ENCODE data around the gene AKAP6.
"Not testable (repeated sequence)": the region's sequence is repeated elsewhere in the genome, so short reads cannot be mapped to it uniquely, and the experiment has no call there.

The AKAP6 gene

DNA sequence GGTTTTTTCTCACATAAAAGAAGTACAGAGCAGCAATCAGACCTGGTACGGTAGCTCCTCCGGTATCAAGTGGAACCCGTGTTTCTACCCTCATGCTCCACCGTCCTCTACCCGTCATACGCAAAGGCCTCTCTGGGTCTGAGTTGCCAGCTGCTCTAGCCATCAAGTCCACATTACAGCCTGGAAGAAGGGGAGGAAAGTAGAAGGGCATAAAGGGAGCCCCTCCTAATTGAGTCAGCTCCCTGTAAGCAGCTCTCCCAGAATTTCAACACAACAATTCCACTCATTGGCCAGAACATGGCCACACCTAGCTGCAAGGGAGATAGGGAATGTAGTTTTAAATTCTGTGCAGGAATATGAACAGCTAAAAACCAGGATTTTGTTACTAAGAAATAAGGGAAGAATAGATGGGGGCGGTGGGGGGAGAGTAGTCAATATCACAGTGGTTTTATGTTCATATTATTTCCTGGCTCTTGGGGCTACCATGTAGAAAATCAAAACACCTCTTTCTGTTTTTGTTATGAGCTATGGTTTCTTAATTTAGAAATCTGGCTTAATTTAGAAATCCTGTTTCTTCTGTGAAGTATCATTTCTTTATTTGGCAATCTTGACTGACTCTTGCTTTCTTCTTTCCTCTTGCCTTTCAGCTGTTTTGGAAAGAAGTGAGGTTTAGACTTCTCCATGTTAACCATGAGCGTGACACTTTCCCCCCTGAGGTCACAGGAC lies 103.9 kb downstream of the AKAP6 start:
- DNase-seq (ENCODE audit: extremely low spot score, insufficient read length, low read depth) (no peak), FAIRE-seq (no peak)

GRCh38 chr14:32434180-32434579 lies 105.1 kb downstream of the AKAP6 start:
- FAIRE-seq (no peak), DNase-seq (ENCODE audit: extremely low spot score, insufficient read length, low read depth) (no peak)

DNA sequence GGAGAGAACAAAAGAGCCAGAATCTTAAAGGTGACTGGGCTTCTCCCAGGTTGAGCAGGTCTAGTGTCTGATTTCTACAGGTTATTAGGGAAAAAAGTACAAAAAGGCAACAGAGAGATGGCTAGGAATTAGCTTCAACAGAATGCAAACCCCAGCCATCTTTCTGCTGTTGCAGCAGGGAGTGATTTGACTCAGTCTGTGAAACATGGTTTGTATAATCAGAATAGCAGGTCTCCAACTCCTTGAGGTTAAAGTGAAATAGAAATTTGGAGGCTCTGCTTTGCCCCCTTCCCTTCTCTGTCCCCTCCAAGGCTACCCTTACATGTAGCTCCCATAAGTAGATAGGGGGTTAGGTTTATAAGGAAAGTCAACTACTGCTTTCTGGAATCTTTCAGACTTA lies 105.8 kb downstream of the AKAP6 start:
- FAIRE-seq (no peak), DNase-seq (ENCODE audit: extremely low spot score, insufficient read length, low read depth) (no peak)

DNA sequence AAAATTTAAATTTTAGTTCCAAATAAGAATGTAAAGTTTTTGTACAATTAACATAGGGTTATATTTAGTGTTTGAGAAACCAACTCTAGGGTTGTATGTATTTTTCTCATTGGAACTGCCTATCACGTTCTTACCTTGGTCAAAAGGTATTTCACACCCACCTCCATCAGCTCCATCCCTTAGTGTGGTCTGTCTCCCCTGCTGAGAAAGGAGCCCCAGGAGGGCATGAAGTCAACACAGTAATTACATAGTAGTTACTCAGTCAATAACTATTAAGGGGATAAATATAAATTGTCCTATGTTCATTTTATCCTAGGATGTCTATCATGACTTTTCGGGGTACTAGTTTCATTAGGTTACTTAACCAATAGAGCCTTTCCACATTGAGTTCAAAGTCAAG lies 106.3 kb downstream of the AKAP6 start:
- FAIRE-seq (no peak), DNase-seq (ENCODE audit: extremely low spot score, insufficient read length, low read depth) (no peak)

- DNase-seq (ENCODE audit: extremely low spot score, insufficient read length, low read depth) (no peak), FAIRE-seq (no peak)
These were observed 107.9 kb downstream of the AKAP6 start for GRCh38 chr14:32436993-32437392.

DNA sequence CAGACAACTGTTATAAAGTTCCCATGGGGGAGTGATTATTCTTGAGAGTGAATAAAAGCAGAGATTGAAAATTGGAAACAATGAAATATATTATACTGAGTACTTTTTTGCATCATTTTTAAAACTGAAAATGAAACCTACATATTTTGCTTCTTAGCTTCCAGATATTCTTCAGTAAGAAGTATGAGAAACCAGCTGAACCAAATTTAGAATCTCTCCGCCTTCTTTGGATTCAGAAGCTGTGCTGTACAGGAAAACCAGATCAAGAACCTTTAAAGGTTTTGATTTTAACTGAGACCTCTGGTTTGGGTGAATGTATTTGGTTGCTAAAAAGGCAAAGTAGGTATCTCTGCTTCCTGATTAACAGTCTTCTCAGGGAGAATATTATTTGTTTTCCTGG lies 109.4 kb downstream of the AKAP6 start:
- FAIRE-seq, result no peak

DNA sequence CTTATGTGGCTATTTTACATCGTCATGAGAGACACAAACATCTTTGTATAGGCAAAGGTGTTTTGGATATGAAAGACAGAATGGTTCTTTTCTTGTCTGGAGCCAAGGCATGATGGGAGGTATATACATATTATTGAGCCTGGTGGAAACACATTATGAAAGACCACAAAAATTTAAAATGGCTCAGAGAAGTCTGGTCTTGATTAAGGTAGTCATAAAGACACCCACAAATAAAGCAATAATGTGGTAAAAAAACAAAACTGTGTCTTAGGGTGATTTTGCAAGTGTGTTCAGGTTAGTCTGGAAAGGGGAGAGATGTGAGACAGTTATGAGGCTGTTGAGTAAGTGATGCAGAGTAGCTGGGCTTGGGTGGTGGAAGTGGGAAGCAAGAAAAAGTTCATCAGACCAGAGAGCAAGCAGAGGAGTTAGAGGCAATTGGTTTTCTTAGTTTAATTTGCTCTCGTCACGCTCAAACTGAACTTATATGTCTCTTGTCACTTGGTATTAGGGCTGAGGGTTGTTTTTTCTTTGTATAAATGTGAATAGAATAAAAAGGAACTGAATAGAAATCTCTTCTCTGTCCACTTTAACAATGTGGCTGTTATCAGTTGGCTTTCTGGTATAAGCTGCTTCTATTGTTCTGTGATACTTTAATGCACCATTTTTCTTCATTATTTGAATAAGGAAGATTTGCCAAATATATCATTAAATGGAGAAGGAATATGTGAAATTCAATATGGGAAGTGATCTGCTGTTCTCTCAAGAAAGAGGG lies 115.0 kb downstream of the AKAP6 start:
- FAIRE-seq, result no peak
- DNase-seq (ENCODE audit: extremely low spot score, insufficient read length, low read depth), result no peak

More for the DNA sequence above, 109.4 kb downstream of the AKAP6 start:
- DNase-seq (ENCODE audit: extremely low spot score, insufficient read length, low read depth), result no peak

DNA sequence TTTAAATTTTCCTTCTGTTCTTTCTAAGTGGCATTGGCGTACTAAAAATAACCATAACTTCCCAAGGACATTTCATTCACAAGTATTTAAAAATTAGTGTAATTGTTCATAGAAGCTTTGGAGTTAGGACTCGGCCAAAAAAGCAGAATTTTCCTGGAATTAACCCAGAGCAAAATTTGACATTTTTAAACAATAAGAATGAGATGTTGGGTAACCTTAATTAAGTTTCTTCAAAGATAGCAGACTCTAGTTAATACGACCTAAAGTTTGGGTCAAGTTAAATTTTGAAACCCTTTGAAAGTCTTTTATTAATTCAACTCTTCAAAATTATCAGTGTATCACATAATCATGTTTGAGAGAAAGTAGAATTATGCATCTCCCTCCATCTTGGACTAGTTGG lies 118.3 kb downstream of the AKAP6 start:
- FAIRE-seq, result no peak

DNA sequence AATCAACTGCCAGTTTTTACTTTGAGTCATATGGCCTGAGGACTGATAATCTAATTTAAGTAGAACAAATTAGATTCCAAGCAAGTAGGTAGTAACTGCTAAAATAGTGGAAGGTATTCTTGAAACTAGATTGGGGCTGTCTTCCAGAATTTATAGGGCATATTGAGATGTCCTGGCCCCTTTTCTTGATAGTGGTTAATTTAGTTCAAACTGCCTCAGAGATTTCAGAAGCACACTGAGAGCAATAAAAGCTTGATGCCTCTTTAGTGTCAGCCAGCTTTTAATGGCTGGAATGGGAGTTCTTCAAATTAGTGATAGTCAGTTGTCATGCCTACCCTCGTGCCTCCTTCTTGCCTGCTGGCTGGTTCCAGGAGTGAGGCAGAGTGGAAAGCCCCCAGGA lies 120.5 kb downstream of the AKAP6 start:
- no peak for FAIRE-seq
- DNase-seq (ENCODE audit: extremely low spot score, insufficient read length, low read depth), result no peak

More for the DNA sequence above, 118.3 kb downstream of the AKAP6 start:
- DNase-seq (ENCODE audit: extremely low spot score, insufficient read length, low read depth), result no peak

- no peak for DNase-seq (ENCODE audit: extremely low spot score, insufficient read length, low read depth)
- FAIRE-seq, result no peak
These were observed 122.0 kb downstream of the AKAP6 start for GRCh38 chr14:32450919-32451675.

DNA sequence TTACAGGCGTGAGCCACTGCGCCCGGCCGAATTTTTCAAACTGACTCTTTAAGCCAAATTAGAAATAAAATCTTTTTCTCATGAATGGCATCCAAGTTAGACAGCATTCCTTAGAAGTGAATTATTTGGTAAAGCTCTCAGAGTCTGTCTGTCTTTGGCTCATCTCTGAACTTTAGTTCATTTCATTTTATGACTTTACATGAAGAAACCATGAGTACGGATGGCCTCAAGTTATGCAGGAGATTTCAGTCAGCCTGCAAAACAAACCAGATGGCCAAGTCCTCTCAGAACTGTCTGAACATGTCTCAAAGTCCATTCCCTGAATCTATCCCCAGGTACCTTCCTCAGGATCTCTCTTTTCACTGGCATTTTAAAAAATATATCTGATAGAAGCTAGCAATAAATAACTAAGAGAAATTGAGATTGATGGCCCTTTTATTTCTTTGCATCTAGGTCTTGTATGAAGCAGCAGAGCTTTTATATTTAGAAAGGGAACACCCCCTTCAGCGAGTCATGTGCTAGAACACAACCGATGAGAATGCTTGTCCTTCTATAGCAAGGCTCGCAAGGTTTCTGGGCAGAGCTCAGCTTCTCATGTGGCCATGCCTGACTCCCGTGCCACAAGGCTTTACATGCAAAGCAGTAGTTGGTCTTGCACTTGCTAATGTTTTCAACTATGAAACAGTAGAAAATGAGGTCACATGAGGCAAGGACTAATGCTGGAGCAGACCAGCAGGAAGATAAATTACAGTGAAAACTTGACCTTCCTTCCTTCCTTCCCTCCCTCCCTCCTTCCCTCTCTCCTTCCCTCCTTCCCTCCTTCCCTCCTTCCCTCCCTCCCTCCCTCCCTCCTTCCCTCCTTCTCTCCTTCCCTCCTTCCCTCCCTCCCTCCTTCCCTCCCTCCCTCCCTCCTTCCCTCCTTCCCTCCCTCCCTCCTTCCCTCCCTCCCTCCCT lies 125.0 kb downstream of the AKAP6 start:
- DNase-seq (ENCODE audit: extremely low spot score, insufficient read length, low read depth), result no peak
- no peak for FAIRE-seq

DNA sequence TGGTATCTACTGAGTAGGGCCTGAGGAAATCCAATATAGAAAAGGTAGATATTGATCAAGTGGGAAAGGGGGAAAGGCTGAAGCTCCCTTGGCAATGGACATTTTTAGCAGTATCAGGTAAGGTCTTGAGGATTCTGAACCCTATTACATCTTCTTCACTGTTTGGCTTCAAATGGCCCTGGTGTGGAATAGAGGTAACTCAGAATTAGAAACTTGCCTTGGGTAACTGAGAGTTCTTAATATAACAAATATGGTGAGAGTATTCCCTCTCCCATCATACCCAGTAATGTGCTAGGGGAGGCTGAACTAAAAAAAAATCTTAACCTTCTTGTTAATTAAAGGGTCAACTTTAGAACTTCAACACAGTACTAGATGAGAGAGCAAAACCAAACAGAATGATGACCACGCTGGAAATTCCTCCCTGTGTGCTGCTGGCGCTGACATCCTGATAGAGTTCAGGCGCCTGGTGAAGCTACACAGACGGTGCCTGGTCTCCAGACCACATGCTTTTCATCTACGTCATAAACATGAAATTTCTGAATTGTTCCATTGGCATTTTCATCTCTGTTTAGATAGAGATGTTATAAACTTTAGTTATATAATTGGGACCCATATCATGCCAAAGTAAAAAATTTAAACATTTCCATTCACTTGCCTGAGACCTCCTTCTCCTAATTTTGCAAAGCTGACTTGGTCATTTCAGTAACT lies 128.3 kb downstream of the AKAP6 start:
- DNase-seq (ENCODE audit: extremely low spot score, insufficient read length, low read depth), result no peak
- no peak for FAIRE-seq

DNA sequence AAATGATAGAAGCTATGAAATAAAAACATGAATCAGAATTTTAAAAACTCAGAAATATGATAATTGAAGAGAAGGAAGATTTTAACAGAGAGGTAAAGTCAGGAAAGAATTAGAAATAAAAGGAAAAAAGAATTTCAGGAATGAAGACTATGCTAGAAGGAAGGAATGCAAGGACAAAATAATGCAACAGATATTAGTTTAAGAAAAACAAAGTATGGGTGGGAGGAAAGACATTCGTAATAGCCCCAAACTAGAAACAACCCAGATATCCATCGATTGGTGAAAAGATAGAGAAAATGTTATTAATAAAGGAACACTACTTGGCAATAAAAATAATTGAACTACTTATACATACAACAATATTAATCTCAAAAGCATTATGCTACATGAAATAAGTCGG lies 129.6 kb downstream of the AKAP6 start:
- no peak for FAIRE-seq
- DNase-seq (ENCODE audit: extremely low spot score, insufficient read length, low read depth), result no peak

DNA sequence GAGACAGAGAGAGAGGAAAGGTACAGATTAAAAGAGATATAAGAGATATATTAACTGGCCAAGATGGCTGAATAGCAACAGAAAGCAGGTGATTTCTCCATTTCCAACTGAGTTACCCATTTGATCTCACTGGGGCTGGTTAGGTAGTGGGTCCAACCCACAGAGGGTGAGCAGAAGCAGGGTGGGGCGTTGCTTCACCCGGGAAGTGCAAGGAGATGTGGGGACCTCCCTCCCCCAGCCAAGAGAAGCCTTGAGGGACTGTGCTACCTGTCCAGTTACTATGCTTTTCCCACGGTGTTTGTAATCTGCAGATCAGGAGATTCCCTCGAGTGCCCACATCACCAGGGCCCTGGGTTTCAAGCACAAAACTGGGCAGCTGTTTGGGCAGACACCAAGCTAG lies 131.2 kb downstream of the AKAP6 start:
- FAIRE-seq (no peak), DNase-seq (ENCODE audit: extremely low spot score, insufficient read length, low read depth) (no peak)

DNA sequence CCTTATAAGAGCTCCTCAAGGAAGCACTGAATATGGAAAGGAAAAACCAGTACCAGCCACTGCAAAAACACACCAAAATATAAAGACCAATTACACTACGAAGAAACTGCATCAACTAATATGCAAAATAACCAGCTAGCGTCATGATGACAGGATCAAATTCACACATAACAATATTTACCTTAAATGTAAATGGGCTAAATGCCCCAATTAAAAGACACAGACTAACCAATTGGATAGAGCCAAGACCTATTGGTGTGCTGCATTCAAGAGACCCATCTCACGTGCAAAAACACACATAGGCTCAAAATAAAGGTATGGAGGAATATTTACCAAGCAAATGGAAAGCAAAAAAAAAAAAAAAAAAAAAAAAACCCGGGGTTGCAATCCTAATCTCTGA lies 133.5 kb downstream of the AKAP6 start:
- DNase-seq (ENCODE audit: extremely low spot score, insufficient read length, low read depth); FAIRE-seq: not testable (repeated sequence)

DNA sequence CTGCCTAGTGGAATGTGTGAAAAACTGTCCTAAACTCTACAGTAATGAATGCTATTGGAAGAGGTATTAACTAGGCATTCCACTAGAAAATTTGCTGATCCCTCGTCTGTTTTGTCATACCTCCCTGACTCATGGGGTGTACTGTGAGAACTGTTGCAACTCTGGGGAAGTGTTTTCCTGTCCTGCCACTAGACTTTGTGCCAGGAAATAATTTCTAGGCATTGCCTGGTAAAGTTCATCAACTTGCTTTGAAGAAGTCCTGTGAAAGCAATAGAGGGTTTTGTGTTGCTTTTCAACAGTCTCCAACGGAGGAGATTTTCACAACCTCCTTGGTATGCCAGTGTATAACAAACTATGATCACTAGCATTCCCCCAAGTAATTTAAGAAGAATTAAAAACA lies 139.9 kb downstream of the AKAP6 start:
- no peak for FAIRE-seq
- no peak for DNase-seq (ENCODE audit: extremely low spot score, insufficient read length, low read depth)

DNA sequence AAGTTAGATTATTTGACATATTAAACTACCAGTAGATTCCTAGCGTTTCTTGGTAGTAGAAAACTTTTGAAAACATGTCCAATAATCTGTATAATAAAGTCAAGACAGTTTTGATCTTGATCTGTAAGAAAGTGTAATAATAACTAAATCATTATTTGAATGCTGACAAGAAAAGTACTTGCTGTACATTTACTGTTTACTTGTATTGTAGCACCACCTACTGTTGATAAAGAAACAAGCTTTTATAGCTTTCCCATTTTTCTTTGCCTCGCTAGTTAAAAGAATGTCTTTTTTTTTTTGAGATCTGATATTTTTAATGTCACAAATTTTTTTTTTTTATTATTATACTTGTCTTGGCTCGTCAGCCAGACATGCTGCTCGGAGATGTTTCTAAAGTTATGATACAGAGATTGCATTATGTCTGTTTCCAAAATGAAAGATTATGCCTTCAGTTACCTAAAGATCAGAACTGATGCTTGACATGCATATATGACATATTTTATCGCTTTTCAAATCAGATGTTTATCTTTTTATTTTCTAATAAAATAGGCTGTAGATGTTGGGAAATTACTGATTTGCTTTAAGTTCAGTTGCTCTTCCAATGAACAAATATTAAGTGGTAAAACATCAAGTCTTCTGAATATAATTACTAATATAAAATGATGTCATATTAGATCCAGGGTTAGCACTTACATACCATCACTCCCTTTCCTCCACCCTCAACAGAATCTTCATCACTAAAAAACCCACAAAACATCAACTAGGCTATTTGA lies 140.5 kb downstream of the AKAP6 start:
- DNase-seq (ENCODE audit: extremely low spot score, insufficient read length, low read depth) (no peak), FAIRE-seq (peak; percentile 55)

GRCh38 chr14:32470161-32470715 lies 141.1 kb downstream of the AKAP6 start:
- no peak for FAIRE-seq
- no peak for DNase-seq (ENCODE audit: extremely low spot score, insufficient read length, low read depth)
